Right lobe of liver (tissue), 6 donors: ENCODE data around the gene TRAPPC2L. TPM values are rescaled to one million over a fixed set of nuclear protein-coding genes. Genes with fewer than 3 reads are reported as not detected.

Experiments
- ATAC-seq, 4 donors: fragments of 200-7000 bp; cut with Tn5 transposase; one replicate each; pipeline ENCODE4 v1.9.1; 2020; ENCODE audit warnings: mild to moderate bottlenecking in 4 of 4, moderate library complexity in 4 of 4
- DNase-seq, 3 donors: peaks; one replicate each; pipeline ENCODE4 v3.0.0-alpha.2; 2020
- H3K27ac ChIP-seq, 3 donors: fragments of 200-600 bp; one replicate each; pipeline ENCODE4 v1.8.0; 2022
- H3K27me3 ChIP-seq, 2 donors: fragments of 200-600 bp; one replicate each; pipeline ENCODE4 v1.8.0; 2022
- H3K36me3 ChIP-seq, 4 donors: fragments of 200-600 bp; sonication (generic) in 1 of 4; one replicate each; pipeline versions ENCODE4 v1.5.1 to v1.8.0; 2017 to 2022; ENCODE audit warnings: control low read depth in 1 of 4
- H3K4me1 ChIP-seq, 4 donors: fragments of 200-600 bp; sonication (generic) in 1 of 4; one replicate each; pipeline versions ENCODE4 v1.5.1 to v1.8.0; 2017 to 2022; ENCODE audit warnings: control low read depth in 1 of 4
- H3K4me3 ChIP-seq, 3 donors: fragments of 200-600 bp; one replicate each; pipeline ENCODE4 v1.8.0; 2022
- H3K9me3 ChIP-seq, 4 donors: fragments of 200-600 bp; sonication (generic) in 1 of 4; one replicate each; pipeline versions ENCODE4 v1.5.1 to v1.8.0; 2017 to 2022; ENCODE audit warnings: control low read depth in 1 of 4
- POLR2A ChIP-seq: fragments of 450-650 bp; IDR thresholded peaks from one replicate; pipeline ENCODE4 v1.6.1; 2017; ENCODE audit warnings: antibody characterized with exemption, mild to moderate bottlenecking
- WGBS: methylation state at CpG from one replicate; pipeline ENCODE4 v1.1.6; 2018; ENCODE audit warnings: low coverage, low lambda C conversion rate; ENCODE audit not compliant: insufficient coverage; ENCODE audit errors: missing lambda C conversion rate; 5-methylcytosine and 5-hydroxymethylcytosine counted together
- intact Hi-C, 2 donors: fragments of 100-400 bp; cut with DNase I; formaldehyde crosslinking; loops; one replicate each; pipeline versions ENCODE4 v1.11.2 to v1.14.1; 2022
- total RNA-seq, 6 experiments: library from RNA; depleted of rRNA in 2 of 6; stranded (reverse); fragments of >200 nt in 2 of 6; fragmentation: NEBNext Ultra II Directional in 3 of 6; extraction: Animal tissue kit (Norgen Biotek cat#: 25700) in 3 of 6; gene quantifications; one replicate each; pipeline versions ENCODE4 v1.1.0 to v1.2.4, GENCODE V29; 2016 to 2023
- TF ChIP-seq, protein P1 (sequence below), 4 donors: fragments of 200-600 bp in 3 of 4; fragments of 450-650 bp in 1 of 4; IDR thresholded peaks; one replicate each; pipeline versions ENCODE4 v1.5.1 to v1.8.0; 2016 to 2022; ENCODE audit warnings: antibody characterized with exemption in 4 of 4, mild to moderate bottlenecking in 2 of 4
- donor health status: DM: no; HTN: yes; CAD: no.
- donor health status: DM: no; HTN: no; CAD: no.
- donor health status: DM: no; HTN: no; CAD: no.
- donor health status: DM: no; HTN: yes; CAD: no.
- donor health status: DM: no; HTN: yes; CAD: no.

The TRAPPC2L gene
- total RNA-seq, 6 experiments from 2014 or later: 15.1 to 25.5 (median 20.1) TPM

GRCh38 chr16:88905563-88905962 is 48.6 kb downstream of the TRAPPC2L start:
- Histone ChIP-seq H3K9me3 (no peaks in the 10 kb centered on the region), H3K27me3 (no peaks in the 10 kb centered on the region), H3K36me3 (no peaks in the 10 kb centered on the region), H3K27ac (no peak overlapping the region), H3K4me1 (no peaks in the 10 kb centered on the region), H3K4me3 (no peak overlapping the region)
- ATAC-seq (peak in 1 of 4 donors; percentile 25), DNase-seq (no peak)
- intact Hi-C loops: no loop called here
- 36% methylated on average over 9 of the region's 13 CpGs for WGBS
- TF ChIP-seq, protein P1, sequence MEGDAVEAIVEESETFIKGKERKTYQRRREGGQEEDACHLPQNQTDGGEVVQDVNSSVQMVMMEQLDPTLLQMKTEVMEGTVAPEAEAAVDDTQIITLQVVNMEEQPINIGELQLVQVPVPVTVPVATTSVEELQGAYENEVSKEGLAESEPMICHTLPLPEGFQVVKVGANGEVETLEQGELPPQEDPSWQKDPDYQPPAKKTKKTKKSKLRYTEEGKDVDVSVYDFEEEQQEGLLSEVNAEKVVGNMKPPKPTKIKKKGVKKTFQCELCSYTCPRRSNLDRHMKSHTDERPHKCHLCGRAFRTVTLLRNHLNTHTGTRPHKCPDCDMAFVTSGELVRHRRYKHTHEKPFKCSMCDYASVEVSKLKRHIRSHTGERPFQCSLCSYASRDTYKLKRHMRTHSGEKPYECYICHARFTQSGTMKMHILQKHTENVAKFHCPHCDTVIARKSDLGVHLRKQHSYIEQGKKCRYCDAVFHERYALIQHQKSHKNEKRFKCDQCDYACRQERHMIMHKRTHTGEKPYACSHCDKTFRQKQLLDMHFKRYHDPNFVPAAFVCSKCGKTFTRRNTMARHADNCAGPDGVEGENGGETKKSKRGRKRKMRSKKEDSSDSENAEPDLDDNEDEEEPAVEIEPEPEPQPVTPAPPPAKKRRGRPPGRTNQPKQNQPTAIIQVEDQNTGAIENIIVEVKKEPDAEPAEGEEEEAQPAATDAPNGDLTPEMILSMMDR (IDR thresholded peaks at IDR 0.05): no peak
- no peak for TF ChIP-seq POLR2A

GRCh38 chr16:88906020-88906419 is 49.1 kb downstream of the TRAPPC2L start:
- intact Hi-C loops: no loop called here
- Histone ChIP-seq H3K4me1 (no peaks in the 10 kb centered on the region), H3K27ac (no peak overlapping the region), H3K4me3 (no peak overlapping the region), H3K36me3 (no peaks in the 10 kb centered on the region), H3K27me3 (no peaks in the 10 kb centered on the region), H3K9me3 (no peaks in the 10 kb centered on the region)
- DNase-seq: no peak
- no peak for ATAC-seq
- TF ChIP-seq, protein P1 (IDR thresholded peaks at IDR 0.05): no peak
- TF ChIP-seq POLR2A: no peak
- 60% methylated on average over 10 of the region's 16 CpGs for WGBS

DNA sequence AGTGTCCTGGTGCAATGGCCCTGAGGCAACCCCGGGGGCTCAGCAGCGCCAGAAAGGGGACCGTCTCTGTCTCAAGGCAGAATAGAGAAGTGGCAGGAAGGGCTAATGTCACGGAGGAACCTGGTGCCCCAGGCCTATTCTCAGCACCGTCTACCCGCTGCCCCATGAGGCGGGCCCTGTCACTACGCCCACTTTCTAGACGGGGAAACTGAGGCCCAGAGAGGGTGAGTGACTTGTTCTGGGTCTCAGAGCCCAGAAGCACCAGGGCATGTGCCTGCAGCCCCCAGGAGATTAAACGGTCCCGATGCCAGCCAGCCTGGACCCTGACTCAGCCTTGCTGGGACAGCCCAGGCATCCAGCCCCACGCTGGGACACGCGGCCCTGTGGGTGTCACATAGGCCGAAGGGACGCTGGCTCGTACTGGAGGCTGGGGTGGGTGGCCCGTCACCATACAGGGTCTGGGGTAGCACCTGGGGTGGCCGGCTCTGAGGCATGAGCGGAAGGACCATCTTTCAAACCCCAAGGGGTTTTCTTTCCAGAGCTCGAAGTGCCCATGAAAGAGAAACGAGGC is 49.7 kb downstream of the TRAPPC2L start:
- WGBS: 57% methylated on average over 1 of the region's 22 CpGs
- no peaks in the 10 kb centered on the region for H3K27me3 ChIP-seq
- no peak overlapping the region for H3K4me3 ChIP-seq
- ATAC-seq (no peak), DNase-seq (no peak)
- TF ChIP-seq, protein P1 (IDR thresholded peaks at IDR 0.05): no peak
- TF ChIP-seq POLR2A: no peak
- no peaks in the 10 kb centered on the region for H3K36me3 ChIP-seq
- intact Hi-C loops: no loop called here
- H3K9me3 ChIP-seq: no peaks in the 10 kb centered on the region
- H3K27ac ChIP-seq: no peak overlapping the region
- no peaks in the 10 kb centered on the region for H3K4me1 ChIP-seq

DNA sequence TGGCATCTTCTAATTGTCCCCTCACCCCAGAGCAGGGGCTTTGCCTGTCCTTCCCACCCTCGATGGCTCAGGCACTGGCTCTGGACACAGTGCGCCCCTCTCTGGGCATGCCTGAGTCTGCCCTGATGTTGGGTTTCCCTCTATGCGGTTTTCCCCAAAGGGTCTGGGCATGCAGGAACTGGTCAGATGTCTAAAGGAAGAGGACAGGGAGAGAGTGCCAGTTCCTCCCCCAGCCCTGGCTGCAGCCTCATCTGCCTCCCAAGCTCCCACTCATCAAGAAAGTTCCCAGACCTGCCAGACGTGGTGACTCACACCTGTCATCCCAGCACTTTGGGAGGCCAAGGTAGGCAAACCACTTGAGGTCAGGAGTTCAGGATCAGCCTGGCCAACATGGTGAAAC is 50.8 kb downstream of the TRAPPC2L start:
- no peaks in the 10 kb centered on the region for H3K36me3 ChIP-seq
- TF ChIP-seq, protein P1 (IDR thresholded peaks at IDR 0.05): no peak
- no peak for TF ChIP-seq POLR2A
- no peaks in the 10 kb centered on the region for H3K9me3 ChIP-seq
- H3K4me3 ChIP-seq: no peak overlapping the region
- no peak overlapping the region for H3K27ac ChIP-seq
- no peak for DNase-seq
- intact Hi-C loops: no loop called here
- no peaks in the 10 kb centered on the region for H3K27me3 ChIP-seq
- no peaks in the 10 kb centered on the region for H3K4me1 ChIP-seq
- WGBS: 55% methylated on average over 2 of the region's 4 CpGs
- ATAC-seq: no peak

DNA sequence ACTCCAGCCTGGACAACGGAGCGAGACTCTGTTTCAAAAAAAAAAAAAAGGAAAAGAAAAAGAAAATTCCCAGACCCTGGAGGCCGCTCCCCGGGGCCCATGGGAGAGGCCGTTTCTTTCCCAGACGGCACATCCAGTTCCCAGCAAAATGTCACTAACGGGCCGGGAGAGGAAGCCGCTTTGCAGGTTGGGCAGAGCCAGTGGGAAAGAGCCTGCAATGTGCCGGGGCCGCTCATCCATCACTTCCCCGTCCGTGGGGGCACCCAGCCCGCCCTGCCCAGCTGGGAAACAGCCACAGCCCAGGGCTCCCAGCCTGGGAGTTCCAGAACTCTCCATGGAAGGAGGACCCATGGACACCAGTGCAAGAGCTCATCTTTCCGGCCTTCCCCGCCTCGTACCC is 51.4 kb downstream of the TRAPPC2L start:
- TF ChIP-seq, protein P1 (IDR thresholded peaks at IDR 0.05): no peak
- no peak for TF ChIP-seq POLR2A
- no peaks in the 10 kb centered on the region for H3K36me3 ChIP-seq
- H3K9me3 ChIP-seq: no peaks in the 10 kb centered on the region
- no peak overlapping the region for H3K27ac ChIP-seq
- 84% methylated on average over 11 of the region's 17 CpGs for WGBS
- no peak overlapping the region for H3K4me3 ChIP-seq
- no peak for DNase-seq
- intact Hi-C loops: no loop called here
- no peak for ATAC-seq
- H3K4me1 ChIP-seq: no peaks in the 10 kb centered on the region
- H3K27me3 ChIP-seq: no peaks in the 10 kb centered on the region
